ENCODE results near the gene ZDBF2.
"Not testable (repeated sequence)": the region's sequence is repeated elsewhere in the genome, so short reads cannot be mapped to it uniquely, and the experiment has no call there.

ZDBF2 gene

DNA sequence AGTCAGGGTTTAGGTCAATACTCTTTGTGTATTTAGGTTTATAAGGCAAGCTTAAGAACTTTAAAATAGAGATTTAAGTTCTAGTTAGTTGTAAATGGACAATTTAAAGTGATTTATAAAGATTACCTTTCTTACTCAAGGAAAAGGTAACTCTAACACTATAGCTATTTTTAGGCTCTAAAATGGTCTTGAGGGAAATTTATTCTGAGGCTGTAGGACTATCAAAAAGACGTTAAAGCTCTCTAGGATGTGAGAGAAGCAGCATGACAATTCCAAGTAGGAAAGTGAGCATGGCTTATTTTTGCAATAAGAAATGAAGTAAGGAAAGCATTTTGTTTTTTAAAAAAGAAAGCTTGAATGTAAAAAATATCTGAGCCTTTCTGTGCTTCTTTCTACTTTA, 78.1 kb downstream of the ZDBF2 start:
- TF ChIP-seq ZNF565 (CRISPR knock-in tag; conservative IDR thresholded peaks at IDR 0.05; ENCODE audit: low read depth): no peak
- no peak for TF ChIP-seq ZNF70 (CRISPR knock-in tag; IDR thresholded peaks at IDR 0.05)
- TF ChIP-seq, protein P1, sequence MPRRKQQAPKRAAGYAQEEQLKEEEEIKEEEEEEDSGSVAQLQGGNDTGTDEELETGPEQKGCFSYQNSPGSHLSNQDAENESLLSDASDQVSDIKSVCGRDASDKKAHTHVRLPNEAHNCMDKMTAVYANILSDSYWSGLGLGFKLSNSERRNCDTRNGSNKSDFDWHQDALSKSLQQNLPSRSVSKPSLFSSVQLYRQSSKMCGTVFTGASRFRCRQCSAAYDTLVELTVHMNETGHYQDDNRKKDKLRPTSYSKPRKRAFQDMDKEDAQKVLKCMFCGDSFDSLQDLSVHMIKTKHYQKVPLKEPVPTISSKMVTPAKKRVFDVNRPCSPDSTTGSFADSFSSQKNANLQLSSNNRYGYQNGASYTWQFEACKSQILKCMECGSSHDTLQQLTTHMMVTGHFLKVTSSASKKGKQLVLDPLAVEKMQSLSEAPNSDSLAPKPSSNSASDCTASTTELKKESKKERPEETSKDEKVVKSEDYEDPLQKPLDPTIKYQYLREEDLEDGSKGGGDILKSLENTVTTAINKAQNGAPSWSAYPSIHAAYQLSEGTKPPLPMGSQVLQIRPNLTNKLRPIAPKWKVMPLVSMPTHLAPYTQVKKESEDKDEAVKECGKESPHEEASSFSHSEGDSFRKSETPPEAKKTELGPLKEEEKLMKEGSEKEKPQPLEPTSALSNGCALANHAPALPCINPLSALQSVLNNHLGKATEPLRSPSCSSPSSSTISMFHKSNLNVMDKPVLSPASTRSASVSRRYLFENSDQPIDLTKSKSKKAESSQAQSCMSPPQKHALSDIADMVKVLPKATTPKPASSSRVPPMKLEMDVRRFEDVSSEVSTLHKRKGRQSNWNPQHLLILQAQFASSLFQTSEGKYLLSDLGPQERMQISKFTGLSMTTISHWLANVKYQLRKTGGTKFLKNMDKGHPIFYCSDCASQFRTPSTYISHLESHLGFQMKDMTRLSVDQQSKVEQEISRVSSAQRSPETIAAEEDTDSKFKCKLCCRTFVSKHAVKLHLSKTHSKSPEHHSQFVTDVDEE (CRISPR knock-in tag; IDR thresholded peaks at IDR 0.05): no peak
- no peak for TF ChIP-seq BACH2 (CRISPR knock-in tag; IDR thresholded peaks at IDR 0.05; ENCODE audit: borderline replicate concordance)
- TF ChIP-seq, protein P2, sequence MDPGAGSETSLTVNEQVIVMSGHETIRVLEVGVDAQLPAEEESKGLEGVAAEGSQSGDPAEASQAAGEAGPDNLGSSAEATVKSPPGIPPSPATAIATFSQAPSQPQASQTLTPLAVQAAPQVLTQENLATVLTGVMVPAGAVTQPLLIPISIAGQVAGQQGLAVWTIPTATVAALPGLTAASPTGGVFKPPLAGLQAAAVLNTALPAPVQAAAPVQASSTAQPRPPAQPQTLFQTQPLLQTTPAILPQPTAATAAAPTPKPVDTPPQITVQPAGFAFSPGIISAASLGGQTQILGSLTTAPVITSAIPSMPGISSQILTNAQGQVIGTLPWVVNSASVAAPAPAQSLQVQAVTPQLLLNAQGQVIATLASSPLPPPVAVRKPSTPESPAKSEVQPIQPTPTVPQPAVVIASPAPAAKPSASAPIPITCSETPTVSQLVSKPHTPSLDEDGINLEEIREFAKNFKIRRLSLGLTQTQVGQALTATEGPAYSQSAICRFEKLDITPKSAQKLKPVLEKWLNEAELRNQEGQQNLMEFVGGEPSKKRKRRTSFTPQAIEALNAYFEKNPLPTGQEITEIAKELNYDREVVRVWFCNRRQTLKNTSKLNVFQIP (CRISPR knock-in tag; IDR thresholded peaks at IDR 0.05; ENCODE audit: borderline replicate concordance, low read depth): no peak
- TF ChIP-seq PPARA (CRISPR knock-in tag; IDR thresholded peaks at IDR 0.05; ENCODE audit: borderline replicate concordance): no peak
- ATAC-seq: no peak

DNA sequence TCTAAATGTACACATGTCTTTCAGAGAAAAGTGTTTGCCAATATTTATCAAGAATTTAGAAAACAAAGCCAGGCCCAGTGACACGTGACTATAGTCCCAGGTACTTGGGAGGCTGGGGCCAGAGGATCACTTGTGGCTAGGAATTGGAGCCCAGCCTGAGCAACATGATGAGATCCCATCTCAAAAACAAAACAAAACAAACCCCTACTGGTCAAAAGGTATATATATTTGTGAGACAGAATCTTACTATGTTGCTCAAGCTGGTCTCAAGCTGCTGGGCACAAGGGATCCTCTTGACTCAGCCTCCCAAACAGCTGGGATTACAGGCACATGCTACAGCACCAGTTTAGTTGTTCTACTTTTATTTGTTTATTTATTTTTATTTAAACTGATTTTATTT, 79.2 kb downstream of the ZDBF2 start:
- TF ChIP-seq TOX (CRISPR knock-in tag; IDR thresholded peaks at IDR 0.05; ENCODE audit: borderline replicate concordance) (no peak), ESRRG (CRISPR knock-in tag; IDR thresholded peaks at IDR 0.05) (no peak), ZFP3 (CRISPR knock-in tag; IDR thresholded peaks at IDR 0.05) (no peak)
- peak; percentile 47; the same call in 2 of the 3 replicates for ATAC-seq

DNA sequence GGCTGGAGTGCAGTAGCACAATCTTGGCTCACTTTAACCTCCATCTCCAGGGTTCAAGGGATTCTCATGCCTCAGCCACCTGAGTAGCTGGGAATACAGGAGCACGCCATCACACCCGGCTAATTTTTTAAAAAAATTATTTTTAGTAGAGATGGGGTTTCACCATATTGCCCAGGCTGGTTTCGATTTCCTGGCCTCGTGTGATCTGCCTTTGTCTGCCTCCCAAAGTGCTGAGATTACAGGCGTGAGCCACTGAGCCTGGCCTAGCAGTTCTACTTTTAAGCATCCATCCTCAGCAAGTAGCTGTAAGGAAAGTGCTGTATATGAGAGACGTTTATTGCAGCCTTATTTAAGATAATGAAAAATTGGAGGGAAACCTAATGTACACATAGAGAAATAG, 79.7 kb downstream of the ZDBF2 start:
- no peak for ATAC-seq
- TF ChIP-seq OSR1 (CRISPR knock-in tag; IDR thresholded peaks at IDR 0.05) (no peak), ESRRG (CRISPR knock-in tag; IDR thresholded peaks at IDR 0.05) (no peak), CSDC2 (CRISPR knock-in tag; IDR thresholded peaks at IDR 0.05) (no peak), TCF4 (CRISPR knock-in tag; IDR thresholded peaks at IDR 0.05; ENCODE audit: borderline replicate concordance) (no peak), RARB (CRISPR knock-in tag; IDR thresholded peaks at IDR 0.05) (no peak), ZNF8 (CRISPR knock-in tag; IDR thresholded peaks at IDR 0.05) (no peak), SNAI2 (CRISPR knock-in tag; IDR thresholded peaks at IDR 0.05) (no peak), BACH2 (CRISPR knock-in tag; IDR thresholded peaks at IDR 0.05; ENCODE audit: borderline replicate concordance) (no peak), ZFP3 (CRISPR knock-in tag; IDR thresholded peaks at IDR 0.05) (no peak), TOX (CRISPR knock-in tag; IDR thresholded peaks at IDR 0.05; ENCODE audit: borderline replicate concordance) (no peak)
- TF ChIP-seq, protein P3, sequence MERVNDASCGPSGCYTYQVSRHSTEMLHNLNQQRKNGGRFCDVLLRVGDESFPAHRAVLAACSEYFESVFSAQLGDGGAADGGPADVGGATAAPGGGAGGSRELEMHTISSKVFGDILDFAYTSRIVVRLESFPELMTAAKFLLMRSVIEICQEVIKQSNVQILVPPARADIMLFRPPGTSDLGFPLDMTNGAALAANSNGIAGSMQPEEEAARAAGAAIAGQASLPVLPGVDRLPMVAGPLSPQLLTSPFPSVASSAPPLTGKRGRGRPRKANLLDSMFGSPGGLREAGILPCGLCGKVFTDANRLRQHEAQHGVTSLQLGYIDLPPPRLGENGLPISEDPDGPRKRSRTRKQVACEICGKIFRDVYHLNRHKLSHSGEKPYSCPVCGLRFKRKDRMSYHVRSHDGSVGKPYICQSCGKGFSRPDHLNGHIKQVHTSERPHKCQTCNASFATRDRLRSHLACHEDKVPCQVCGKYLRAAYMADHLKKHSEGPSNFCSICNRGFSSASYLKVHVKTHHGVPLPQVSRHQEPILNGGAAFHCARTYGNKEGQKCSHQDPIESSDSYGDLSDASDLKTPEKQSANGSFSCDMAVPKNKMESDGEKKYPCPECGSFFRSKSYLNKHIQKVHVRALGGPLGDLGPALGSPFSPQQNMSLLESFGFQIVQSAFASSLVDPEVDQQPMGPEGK (CRISPR knock-in tag; IDR thresholded peaks at IDR 0.05; ENCODE audit: borderline replicate concordance): no peak
- TF ChIP-seq, protein P1 (CRISPR knock-in tag; IDR thresholded peaks at IDR 0.05): no peak

DNA sequence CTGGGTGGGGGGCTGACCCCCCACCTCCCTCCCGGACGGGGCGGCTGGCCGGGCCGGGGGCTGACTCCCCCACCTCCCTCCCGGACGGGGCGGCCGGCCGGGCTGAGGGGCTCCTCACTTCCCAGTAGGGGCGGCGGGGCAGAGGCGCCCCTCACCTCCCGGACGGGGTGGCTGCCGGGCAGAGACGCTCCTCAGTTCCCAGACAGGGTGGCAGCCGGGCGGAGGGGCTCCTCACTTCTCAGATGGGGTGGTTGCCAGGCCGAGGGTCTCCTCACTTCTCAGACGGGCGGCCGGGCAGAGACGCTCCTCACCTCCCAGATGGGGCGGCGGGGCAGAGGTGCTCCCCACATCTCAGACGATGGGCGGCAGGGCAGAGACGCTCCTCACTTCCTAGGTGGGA, 82.4 kb downstream of the ZDBF2 start:
- not testable (repeated sequence) for ATAC-seq

DNA sequence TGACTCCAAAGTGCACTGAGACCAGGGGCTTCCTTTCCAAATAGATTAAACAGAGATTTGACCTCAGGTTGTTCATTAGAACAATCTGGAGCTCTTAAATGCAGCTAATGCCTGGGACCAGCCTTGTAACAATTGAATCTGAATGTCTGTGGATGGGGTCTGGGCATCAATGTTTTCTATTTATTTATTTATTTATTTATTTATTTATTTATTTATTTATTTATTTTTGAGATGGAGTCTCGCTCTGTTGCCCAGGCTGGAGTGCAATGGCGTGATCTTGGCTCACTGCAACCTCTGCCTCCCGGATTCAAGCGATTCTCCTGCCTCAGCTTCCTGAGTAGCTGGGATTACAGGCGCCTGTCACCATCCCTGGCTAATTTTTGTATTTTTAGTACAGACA, 86.4 kb downstream of the ZDBF2 start:
- not testable (repeated sequence) for ATAC-seq

All from SK-N-SH treated with all-trans-retinoic acid at 6 μM for 48 hours (cell line).